ENCODE measurements around the gene CMC2.

Gene CMC2

GRCh38 chr16:80990978-80991377 lies 15.7 kb downstream of the CMC2 start:
- TF ChIP-seq TAF1 (IDR thresholded peaks at IDR 0.05; ENCODE audit: borderline replicate concordance, insufficient read depth, low read length) (no peak), POLR2AphosphoS5 (IDR thresholded peaks at IDR 0.05; ENCODE audit: low read depth, low read length) (no peak), REST (IDR thresholded peaks at IDR 0.05; ENCODE audit: insufficient read depth in 1 of 2, low read depth in 2 of 2, low read length in 2 of 2) (no peak), SIN3A (IDR thresholded peaks at IDR 0.05; ENCODE audit: borderline replicate concordance, insufficient read depth, low read length) (no peak), FOXP2 (optimal IDR thresholded peaks at IDR 0.05; ENCODE audit: borderline replicate concordance, extremely low read depth, extremely low read length, insufficient read depth) (no peak)

GRCh38 chr16:80990577-80990976 lies 16.1 kb downstream of the CMC2 start:
- no peak for TF ChIP-seq FOXP2 (optimal IDR thresholded peaks at IDR 0.05; ENCODE audit: borderline replicate concordance, extremely low read depth, extremely low read length, insufficient read depth)
- TF ChIP-seq TAF1 (IDR thresholded peaks at IDR 0.05; ENCODE audit: borderline replicate concordance, insufficient read depth, low read length) = no peak
- TF ChIP-seq POLR2AphosphoS5 (IDR thresholded peaks at IDR 0.05; ENCODE audit: low read depth, low read length) = no peak
- no peak for TF ChIP-seq SIN3A (IDR thresholded peaks at IDR 0.05; ENCODE audit: borderline replicate concordance, insufficient read depth, low read length)
- no peak for TF ChIP-seq REST (IDR thresholded peaks at IDR 0.05; ENCODE audit: insufficient read depth in 1 of 2, low read depth in 2 of 2, low read length in 2 of 2)

GRCh38 chr16:80989801-80990200 lies 16.9 kb downstream of the CMC2 start:
- TF ChIP-seq FOXP2 (optimal IDR thresholded peaks at IDR 0.05; ENCODE audit: borderline replicate concordance, extremely low read depth, extremely low read length, insufficient read depth) = no peak
- no peak for TF ChIP-seq SIN3A (IDR thresholded peaks at IDR 0.05; ENCODE audit: borderline replicate concordance, insufficient read depth, low read length)
- TF ChIP-seq POLR2AphosphoS5 (IDR thresholded peaks at IDR 0.05; ENCODE audit: low read depth, low read length) = no peak

GRCh38 chr16:80988756-80989155 lies 17.9 kb downstream of the CMC2 start:
- TF ChIP-seq POLR2AphosphoS5 (IDR thresholded peaks at IDR 0.05; ENCODE audit: low read depth, low read length) = no peak
- TF ChIP-seq REST (IDR thresholded peaks at IDR 0.05; ENCODE audit: insufficient read depth in 1 of 2, low read depth in 2 of 2, low read length in 2 of 2) = no peak
- no peak for TF ChIP-seq TAF1 (IDR thresholded peaks at IDR 0.05; ENCODE audit: borderline replicate concordance, insufficient read depth, low read length)
- TF ChIP-seq SIN3A (IDR thresholded peaks at IDR 0.05; ENCODE audit: borderline replicate concordance, insufficient read depth, low read length) = no peak
- no peak for TF ChIP-seq FOXP2 (optimal IDR thresholded peaks at IDR 0.05; ENCODE audit: borderline replicate concordance, extremely low read depth, extremely low read length, insufficient read depth)

GRCh38 chr16:80986557-80986956 lies 20.1 kb downstream of the CMC2 start:
- TF ChIP-seq POLR2AphosphoS5 (IDR thresholded peaks at IDR 0.05; ENCODE audit: low read depth, low read length) (no peak), FOXP2 (optimal IDR thresholded peaks at IDR 0.05; ENCODE audit: borderline replicate concordance, extremely low read depth, extremely low read length, insufficient read depth) (no peak), SIN3A (IDR thresholded peaks at IDR 0.05; ENCODE audit: borderline replicate concordance, insufficient read depth, low read length) (no peak), TAF1 (IDR thresholded peaks at IDR 0.05; ENCODE audit: borderline replicate concordance, insufficient read depth, low read length) (no peak), REST (IDR thresholded peaks at IDR 0.05; ENCODE audit: insufficient read depth in 1 of 2, low read depth in 2 of 2, low read length in 2 of 2) (no peak)
